ENCODE data around the gene IGSF9B. TPM values are rescaled to one million over a fixed set of nuclear protein-coding genes. Genes with fewer than 3 reads are reported as not detected.

IGSF9B gene
- total RNA-seq, 1 experiment from 2014 or later: 5.6 TPM

GRCh38 chr11:133903875-133904817 is 52.6 kb downstream of the IGSF9B start:
- no peak overlapping the region for H3K9ac ChIP-seq (ENCODE audit: low read length)
- H3K9me3 ChIP-seq (ENCODE audit: low read length): no peaks in the 10 kb centered on the region
- H3K4me1 ChIP-seq (ENCODE audit: low read length): no peaks in the 10 kb centered on the region
- H3K27me3 ChIP-seq (ENCODE audit: low read length): no peaks in the 10 kb centered on the region
- no peaks in the 10 kb centered on the region for H3K9me2 ChIP-seq (replicated peaks; ENCODE audit: insufficient read depth, low read length)
- DNase-seq: no peak
- no peaks in the 10 kb centered on the region for H3K79me2 ChIP-seq (ENCODE audit: low read length)
- no peaks in the 10 kb centered on the region for H3K36me3 ChIP-seq (ENCODE audit: insufficient read depth, low read length)
- no peaks in the 10 kb centered on the region for H4K20me1 ChIP-seq (ENCODE audit: insufficient read depth, low read depth, low read length)
- H3K4me3 ChIP-seq (ENCODE audit: low read length): no peak overlapping the region
- H3K27ac ChIP-seq (ENCODE audit: low read length): no peak overlapping the region
- no peak overlapping the region for H2AFZ ChIP-seq (ENCODE audit: low read length)
- H3K4me2 ChIP-seq (ENCODE audit: low read depth, low read length, poor library complexity, severe bottlenecking): no peak overlapping the region

- no peak for DNase-seq
- Histone ChIP-seq H3K4me2 (ENCODE audit: low read depth, low read length, poor library complexity, severe bottlenecking) (no peak overlapping the region), H3K9me3 (ENCODE audit: low read length) (no peaks in the 10 kb centered on the region), H3K27ac (ENCODE audit: low read length) (no peak overlapping the region), H3K4me1 (ENCODE audit: low read length) (no peaks in the 10 kb centered on the region), H3K36me3 (ENCODE audit: insufficient read depth, low read length) (no peaks in the 10 kb centered on the region), H3K9me2 (replicated peaks; ENCODE audit: insufficient read depth, low read length) (no peaks in the 10 kb centered on the region), H2AFZ (ENCODE audit: low read length) (no peak overlapping the region), H4K20me1 (ENCODE audit: insufficient read depth, low read depth, low read length) (no peaks in the 10 kb centered on the region), H3K79me2 (ENCODE audit: low read length) (no peaks in the 10 kb centered on the region), H3K4me3 (ENCODE audit: low read length) (no peak overlapping the region), H3K9ac (ENCODE audit: low read length) (no peak overlapping the region), H3K27me3 (ENCODE audit: low read length) (no peaks in the 10 kb centered on the region)
These were observed 53.7 kb downstream of the IGSF9B start for GRCh38 chr11:133903056-133903455.

- Histone ChIP-seq H3K27me3 (ENCODE audit: low read length) (no peaks in the 10 kb centered on the region), H3K79me2 (ENCODE audit: low read length) (no peaks in the 10 kb centered on the region), H3K9me3 (ENCODE audit: low read length) (no peaks in the 10 kb centered on the region), H3K9me2 (replicated peaks; ENCODE audit: insufficient read depth, low read length) (no peaks in the 10 kb centered on the region), H4K20me1 (ENCODE audit: insufficient read depth, low read depth, low read length) (no peaks in the 10 kb centered on the region), H3K4me2 (ENCODE audit: low read depth, low read length, poor library complexity, severe bottlenecking) (no peak overlapping the region), H3K4me3 (ENCODE audit: low read length) (no peak overlapping the region), H3K4me1 (ENCODE audit: low read length) (no peaks in the 10 kb centered on the region), H3K9ac (ENCODE audit: low read length) (no peak overlapping the region), H2AFZ (ENCODE audit: low read length) (no peak overlapping the region), H3K36me3 (ENCODE audit: insufficient read depth, low read length) (no peaks in the 10 kb centered on the region), H3K27ac (ENCODE audit: low read length) (no peak overlapping the region)
- DNase-seq: no peak
These were observed 54.3 kb downstream of the IGSF9B start for GRCh38 chr11:133902506-133902905.

- no peaks in the 10 kb centered on the region for H3K79me2 ChIP-seq (ENCODE audit: low read length)
These were observed 54.8 kb downstream of the IGSF9B start for GRCh38 chr11:133901999-133902398.

GRCh38 chr11:133901316-133901715 is 55.5 kb downstream of the IGSF9B start:
- H3K4me1 ChIP-seq (ENCODE audit: low read length): no peaks in the 10 kb centered on the region
- no peak overlapping the region for H3K27ac ChIP-seq (ENCODE audit: low read length)
- no peaks in the 10 kb centered on the region for H3K9me3 ChIP-seq (ENCODE audit: low read length)
- no peaks in the 10 kb centered on the region for H3K9me2 ChIP-seq (replicated peaks; ENCODE audit: insufficient read depth, low read length)
- no peaks in the 10 kb centered on the region for H3K27me3 ChIP-seq (ENCODE audit: low read length)
- no peak for DNase-seq
- H3K4me3 ChIP-seq (ENCODE audit: low read length): no peak overlapping the region
- H3K9ac ChIP-seq (ENCODE audit: low read length): no peak overlapping the region
- H3K36me3 ChIP-seq (ENCODE audit: insufficient read depth, low read length): no peaks in the 10 kb centered on the region
- H4K20me1 ChIP-seq (ENCODE audit: insufficient read depth, low read depth, low read length): no peaks in the 10 kb centered on the region
- H3K79me2 ChIP-seq (ENCODE audit: low read length): no peaks in the 10 kb centered on the region
- no peak overlapping the region for H3K4me2 ChIP-seq (ENCODE audit: low read depth, low read length, poor library complexity, severe bottlenecking)
- H2AFZ ChIP-seq (ENCODE audit: low read length): no peak overlapping the region

More at GRCh38 chr11:133901999-133902398, 54.8 kb downstream of the IGSF9B start:
- no peaks in the 10 kb centered on the region for H3K36me3 ChIP-seq (ENCODE audit: insufficient read depth, low read length)
- H3K9me3 ChIP-seq (ENCODE audit: low read length): no peaks in the 10 kb centered on the region
- no peak for DNase-seq
- no peaks in the 10 kb centered on the region for H3K4me1 ChIP-seq (ENCODE audit: low read length)
- no peaks in the 10 kb centered on the region for H3K27me3 ChIP-seq (ENCODE audit: low read length)
- no peaks in the 10 kb centered on the region for H3K9me2 ChIP-seq (replicated peaks; ENCODE audit: insufficient read depth, low read length)
- H3K4me3 ChIP-seq (ENCODE audit: low read length): no peak overlapping the region
- no peak overlapping the region for H3K4me2 ChIP-seq (ENCODE audit: low read depth, low read length, poor library complexity, severe bottlenecking)
- H4K20me1 ChIP-seq (ENCODE audit: insufficient read depth, low read depth, low read length): no peaks in the 10 kb centered on the region
- no peak overlapping the region for H3K27ac ChIP-seq (ENCODE audit: low read length)
- no peak overlapping the region for H2AFZ ChIP-seq (ENCODE audit: low read length)
- H3K9ac ChIP-seq (ENCODE audit: low read length): no peak overlapping the region

- Histone ChIP-seq H3K9me2 (replicated peaks; ENCODE audit: insufficient read depth, low read length) (no peaks in the 10 kb centered on the region), H3K27ac (ENCODE audit: low read length) (no peak overlapping the region), H4K20me1 (ENCODE audit: insufficient read depth, low read depth, low read length) (no peaks in the 10 kb centered on the region), H3K4me1 (ENCODE audit: low read length) (no peaks in the 10 kb centered on the region), H3K9ac (ENCODE audit: low read length) (no peak overlapping the region), H3K79me2 (ENCODE audit: low read length) (no peaks in the 10 kb centered on the region), H3K4me3 (ENCODE audit: low read length) (no peak overlapping the region), H3K9me3 (ENCODE audit: low read length) (no peaks in the 10 kb centered on the region), H3K36me3 (ENCODE audit: insufficient read depth, low read length) (no peaks in the 10 kb centered on the region), H3K4me2 (ENCODE audit: low read depth, low read length, poor library complexity, severe bottlenecking) (no peak overlapping the region), H3K27me3 (ENCODE audit: low read length) (no peaks in the 10 kb centered on the region), H2AFZ (ENCODE audit: low read length) (no peak overlapping the region)
- DNase-seq: no peak
These were observed 56.3 kb downstream of the IGSF9B start for GRCh38 chr11:133900176-133901105.

- no peaks in the 10 kb centered on the region for H3K9me3 ChIP-seq (ENCODE audit: low read length)
- H3K9me2 ChIP-seq (replicated peaks; ENCODE audit: insufficient read depth, low read length): no peaks in the 10 kb centered on the region
- no peaks in the 10 kb centered on the region for H3K27me3 ChIP-seq (ENCODE audit: low read length)
- no peaks in the 10 kb centered on the region for H3K4me1 ChIP-seq (ENCODE audit: low read length)
- no peak overlapping the region for H3K4me2 ChIP-seq (ENCODE audit: low read depth, low read length, poor library complexity, severe bottlenecking)
- no peak overlapping the region for H3K4me3 ChIP-seq (ENCODE audit: low read length)
- no peak overlapping the region for H2AFZ ChIP-seq (ENCODE audit: low read length)
- H3K27ac ChIP-seq (ENCODE audit: low read length): no peak overlapping the region
- H3K79me2 ChIP-seq (ENCODE audit: low read length): no peaks in the 10 kb centered on the region
- H3K36me3 ChIP-seq (ENCODE audit: insufficient read depth, low read length): no peaks in the 10 kb centered on the region
- H4K20me1 ChIP-seq (ENCODE audit: insufficient read depth, low read depth, low read length): no peaks in the 10 kb centered on the region
- H3K9ac ChIP-seq (ENCODE audit: low read length): no peak overlapping the region
- no peak for DNase-seq
These were observed 58.0 kb downstream of the IGSF9B start for GRCh38 chr11:133898770-133899115.

Data from Karpas-422 (cell line).